ENCODE measurements around the gene OVCA2.

Gene OVCA2

GRCh38 chr17:2018716-2019510 lies 22.9 kb upstream of the OVCA2 start:
- no peak overlapping the region for H3K9ac ChIP-seq (ENCODE audit: insufficient read length)
- H3K9me3 ChIP-seq (ENCODE audit: low read depth, low read length), result no peaks in the 10 kb centered on the region
- no peak for DNase-seq (ENCODE audit: low read depth, low spot score)
- H3K27ac ChIP-seq, result no peak overlapping the region
- H3K36me3 ChIP-seq (ENCODE audit: insufficient read depth, low read length), result no peaks in the 10 kb centered on the region
- H3K4me3 ChIP-seq, result no peak overlapping the region
- no peak for TF ChIP-seq EZH2 (IDR thresholded peaks at IDR 0.05)
- TF ChIP-seq FOXP2 (optimal IDR thresholded peaks at IDR 0.05; ENCODE audit: control extremely low read depth, extremely low read length, insufficient read depth), result no peak

GRCh38 chr17:2019723-2020122 lies 22.1 kb upstream of the OVCA2 start:
- TF ChIP-seq EZH2 (IDR thresholded peaks at IDR 0.05), result no peak
- no peak for TF ChIP-seq FOXP2 (optimal IDR thresholded peaks at IDR 0.05; ENCODE audit: control extremely low read depth, extremely low read length, insufficient read depth)
- no peak for TF ChIP-seq POLR2AphosphoS5 (IDR thresholded peaks at IDR 0.05; ENCODE audit: borderline replicate concordance, low read depth, low read length)

GRCh38 chr17:2020721-2021120 lies 21.1 kb upstream of the OVCA2 start:
- no peak overlapping the region for H3K27ac ChIP-seq
- no peak overlapping the region for H3K9ac ChIP-seq (ENCODE audit: insufficient read length)
- no peak overlapping the region for H3K4me3 ChIP-seq
- no peaks in the 10 kb centered on the region for H3K36me3 ChIP-seq (ENCODE audit: insufficient read depth, low read length)
- no peak for DNase-seq (ENCODE audit: low read depth, low spot score)
- no peak for TF ChIP-seq POLR2AphosphoS5 (IDR thresholded peaks at IDR 0.05; ENCODE audit: borderline replicate concordance, low read depth, low read length)
- no peak for TF ChIP-seq EZH2 (IDR thresholded peaks at IDR 0.05)
- no peak for TF ChIP-seq FOXP2 (optimal IDR thresholded peaks at IDR 0.05; ENCODE audit: control extremely low read depth, extremely low read length, insufficient read depth)
- H3K9me3 ChIP-seq (ENCODE audit: low read depth, low read length), result no peaks in the 10 kb centered on the region

More at GRCh38 chr17:2019723-2020122, 22.1 kb upstream of the OVCA2 start:
- no peak for DNase-seq (ENCODE audit: low read depth, low spot score)
- Histone ChIP-seq H3K9me3 (ENCODE audit: low read depth, low read length) (no peaks in the 10 kb centered on the region), H3K4me3 (no peak overlapping the region), H3K36me3 (ENCODE audit: insufficient read depth, low read length) (no peaks in the 10 kb centered on the region), H3K27ac (no peak overlapping the region), H3K9ac (ENCODE audit: insufficient read length) (no peak overlapping the region)

- H3K9ac ChIP-seq (ENCODE audit: insufficient read length), result no peak overlapping the region
- no peaks in the 10 kb centered on the region for H3K36me3 ChIP-seq (ENCODE audit: insufficient read depth, low read length)
Observed at GRCh38 chr17:2022647-2023240, 19.1 kb upstream of the OVCA2 start.

DNA sequence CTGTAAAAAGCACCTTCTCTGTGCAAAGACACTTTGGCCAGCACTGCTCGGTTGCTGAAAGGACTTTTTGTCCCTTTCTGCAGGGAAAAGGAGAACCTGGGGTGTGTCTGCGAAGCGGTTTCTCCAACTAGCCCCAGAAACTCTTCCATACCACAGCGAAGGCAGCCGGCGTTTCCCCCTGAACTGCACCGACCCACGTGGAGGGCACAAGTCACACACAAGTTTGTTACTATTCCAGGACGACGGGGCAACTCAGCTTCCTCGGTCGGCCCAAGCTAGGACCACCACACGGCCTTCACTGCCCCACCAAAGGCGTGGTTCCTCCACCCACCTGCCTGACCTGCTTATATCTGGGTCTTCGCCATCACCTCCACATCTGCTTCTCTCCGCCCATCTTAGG lies 18.6 kb upstream of the OVCA2 start:
- Histone ChIP-seq H3K27ac (no peak overlapping the region), H3K9ac (ENCODE audit: insufficient read length) (no peak overlapping the region), H3K9me3 (ENCODE audit: low read depth, low read length) (no peaks in the 10 kb centered on the region), H3K36me3 (ENCODE audit: insufficient read depth, low read length) (no peaks in the 10 kb centered on the region), H3K4me3 (no peak overlapping the region)
- DNase-seq (ENCODE audit: low read depth, low spot score), result no peak
- TF ChIP-seq FOXP2 (optimal IDR thresholded peaks at IDR 0.05; ENCODE audit: control extremely low read depth, extremely low read length, insufficient read depth), result no peak
- TF ChIP-seq EZH2 (IDR thresholded peaks at IDR 0.05), result no peak

More at GRCh38 chr17:2022647-2023240, 19.1 kb upstream of the OVCA2 start:
- H3K9me3 ChIP-seq (ENCODE audit: low read depth, low read length), result no peaks in the 10 kb centered on the region
- DNase-seq (ENCODE audit: low read depth, low spot score), result no peak
- H3K4me3 ChIP-seq, result no peak overlapping the region
- TF ChIP-seq POLR2AphosphoS5 (IDR thresholded peaks at IDR 0.05; ENCODE audit: borderline replicate concordance, low read depth, low read length) (no peak), FOXP2 (optimal IDR thresholded peaks at IDR 0.05; ENCODE audit: control extremely low read depth, extremely low read length, insufficient read depth) (no peak), EZH2 (IDR thresholded peaks at IDR 0.05) (no peak)
- H3K27ac ChIP-seq, result no peak overlapping the region

DNA sequence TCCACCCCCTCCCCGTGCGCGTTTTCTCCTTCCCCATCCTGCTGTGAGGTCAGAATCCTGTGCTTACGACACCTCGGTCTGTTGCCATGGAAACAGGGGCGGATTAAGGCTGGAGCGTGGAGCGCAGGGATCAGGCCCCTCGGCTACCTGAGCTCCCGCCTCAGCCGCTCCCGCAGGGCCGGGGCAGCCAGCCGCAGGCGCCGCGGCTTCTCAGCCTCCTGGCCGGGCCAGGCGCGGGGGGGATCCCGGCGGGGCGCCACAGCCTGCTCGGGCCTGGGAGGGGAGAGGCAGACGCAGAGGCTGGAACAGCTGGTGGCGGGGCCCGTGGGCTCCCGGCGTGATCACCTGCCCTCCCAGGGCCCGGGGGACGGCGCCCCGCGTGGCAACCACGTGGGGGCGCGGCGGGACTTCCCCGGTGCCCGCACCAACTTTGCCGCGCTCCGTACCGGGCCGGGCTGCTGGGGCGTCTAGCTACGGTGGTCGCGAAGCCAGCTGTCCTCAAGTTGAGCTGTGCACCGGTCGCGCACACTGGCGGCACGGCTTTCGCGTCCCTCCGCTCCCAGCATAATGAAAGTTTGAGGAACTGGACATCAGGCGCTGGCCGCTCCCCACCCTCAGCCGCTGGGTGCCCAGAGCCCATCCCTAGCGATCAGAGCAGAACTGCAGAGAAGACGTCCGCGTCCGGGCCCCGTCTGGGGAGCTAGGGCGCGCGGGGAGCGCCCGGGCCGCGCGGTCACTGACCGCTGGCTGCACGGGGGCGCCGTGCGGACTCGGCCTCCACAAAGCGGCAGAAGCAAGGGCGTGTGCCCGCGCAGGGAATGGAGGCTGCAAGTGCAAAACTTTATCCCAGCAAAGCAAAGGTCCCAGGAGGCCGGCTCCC lies 17.9 kb upstream of the OVCA2 start:
- TF ChIP-seq EZH2 (IDR thresholded peaks at IDR 0.05), result no peak
- TF ChIP-seq FOXP2 (optimal IDR thresholded peaks at IDR 0.05; ENCODE audit: control extremely low read depth, extremely low read length, insufficient read depth), result no peak
- TF ChIP-seq POLR2AphosphoS5 (IDR thresholded peaks at IDR 0.05; ENCODE audit: borderline replicate concordance, low read depth, low read length), result no peak
- H3K4me3 ChIP-seq, result peak overlapping the region; percentile 88
- H3K27ac ChIP-seq, result no peak overlapping the region
- no peaks in the 10 kb centered on the region for H3K36me3 ChIP-seq (ENCODE audit: insufficient read depth, low read length)
- no peaks in the 10 kb centered on the region for H3K9me3 ChIP-seq (ENCODE audit: low read depth, low read length)
- H3K9ac ChIP-seq (ENCODE audit: insufficient read length), result peak overlapping the region; percentile 62
- no peak for DNase-seq (ENCODE audit: low read depth, low spot score)

GRCh38 chr17:2024572-2025219 lies 17.1 kb upstream of the OVCA2 start:
- no peaks in the 10 kb centered on the region for H3K9me3 ChIP-seq (ENCODE audit: low read depth, low read length)
- H3K9ac ChIP-seq (ENCODE audit: insufficient read length), result peak overlapping the region; percentile 62
- H3K36me3 ChIP-seq (ENCODE audit: insufficient read depth, low read length), result no peaks in the 10 kb centered on the region
- peak overlapping the region; percentile 88 for H3K4me3 ChIP-seq
- TF ChIP-seq FOXP2 (optimal IDR thresholded peaks at IDR 0.05; ENCODE audit: control extremely low read depth, extremely low read length, insufficient read depth), result no peak
- TF ChIP-seq EZH2 (IDR thresholded peaks at IDR 0.05), result no peak
- no peak for TF ChIP-seq POLR2AphosphoS5 (IDR thresholded peaks at IDR 0.05; ENCODE audit: borderline replicate concordance, low read depth, low read length)
- no peak overlapping the region for H3K27ac ChIP-seq
- no peak for DNase-seq (ENCODE audit: low read depth, low spot score)

GRCh38 chr17:2025220-2025621 lies 16.6 kb upstream of the OVCA2 start, which contains the start of gene RTN4RL1:
TSS of gene RTN4RL1 (minus strand) at chr17:2025334. CDS start at chr17:2024865, 469 bp downstream.
- TF ChIP-seq POLR2AphosphoS5 (IDR thresholded peaks at IDR 0.05; ENCODE audit: borderline replicate concordance, low read depth, low read length) (no peak), FOXP2 (optimal IDR thresholded peaks at IDR 0.05; ENCODE audit: control extremely low read depth, extremely low read length, insufficient read depth) (no peak), EZH2 (IDR thresholded peaks at IDR 0.05) (no peak)
- peak within 1 kb of the TSS; percentile 62 for H3K9ac ChIP-seq (ENCODE audit: insufficient read length)
- DNase-seq (ENCODE audit: low read depth, low spot score), result no peak
- H3K36me3 ChIP-seq (ENCODE audit: insufficient read depth, low read length), result no peaks in the 10 kb centered on the region
- H3K4me3 ChIP-seq, result peak within 1 kb of the TSS; percentile 88
- no peak within 1 kb of the TSS for H3K27ac ChIP-seq
- no peaks in the 10 kb centered on the region for H3K9me3 ChIP-seq (ENCODE audit: low read depth, low read length)
